ENCODE data around the gene MYO7B. TPM values are rescaled to one million over a fixed set of nuclear protein-coding genes. Genes with fewer than 3 reads are reported as not detected.

Gene MYO7B
- total RNA-seq, 4 donors from 2014 or later: 0.07 to 0.83 (median 0.51) TPM; not detected in 1

DNA sequence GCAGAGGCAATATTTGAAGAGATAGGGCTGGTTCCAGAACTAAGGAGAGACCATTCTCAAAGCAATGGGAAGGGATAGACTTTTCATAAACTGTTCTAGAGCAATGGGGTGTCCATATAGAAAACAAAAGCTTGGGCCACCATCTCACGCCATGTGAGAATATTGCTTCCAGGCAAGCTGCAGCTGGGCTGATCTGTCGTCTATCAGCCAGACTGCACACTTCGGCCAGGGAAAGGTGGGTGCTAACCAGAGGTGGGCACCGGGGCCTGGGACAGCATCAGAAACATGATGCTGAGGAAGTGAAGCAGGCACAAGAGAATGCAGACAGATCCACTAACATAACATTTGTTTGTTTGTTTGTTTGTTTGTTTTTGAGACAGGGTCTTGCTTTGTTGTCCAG lies 43.7 kb downstream of the MYO7B start:
- DNase-seq (no peak), ATAC-seq (no peak)
- H3K4me3 ChIP-seq: no peak overlapping the region
- intact Hi-C loops (cut with DNase I; ENCODE audit: low total_unique reads) (loop anchor here (10.0 kb wide), 1 partner anchor 276 kb away; the partner anchor contains the start of gene POLR2D), in situ Hi-C loops (cut with MboI; ENCODE audit: low sequenced_read_pairs in 4 of 4) (no loop called here)
- H3K27ac ChIP-seq: no peak overlapping the region
- H3K27me3 ChIP-seq: no peaks in the 10 kb centered on the region
- TF ChIP-seq, protein P1, sequence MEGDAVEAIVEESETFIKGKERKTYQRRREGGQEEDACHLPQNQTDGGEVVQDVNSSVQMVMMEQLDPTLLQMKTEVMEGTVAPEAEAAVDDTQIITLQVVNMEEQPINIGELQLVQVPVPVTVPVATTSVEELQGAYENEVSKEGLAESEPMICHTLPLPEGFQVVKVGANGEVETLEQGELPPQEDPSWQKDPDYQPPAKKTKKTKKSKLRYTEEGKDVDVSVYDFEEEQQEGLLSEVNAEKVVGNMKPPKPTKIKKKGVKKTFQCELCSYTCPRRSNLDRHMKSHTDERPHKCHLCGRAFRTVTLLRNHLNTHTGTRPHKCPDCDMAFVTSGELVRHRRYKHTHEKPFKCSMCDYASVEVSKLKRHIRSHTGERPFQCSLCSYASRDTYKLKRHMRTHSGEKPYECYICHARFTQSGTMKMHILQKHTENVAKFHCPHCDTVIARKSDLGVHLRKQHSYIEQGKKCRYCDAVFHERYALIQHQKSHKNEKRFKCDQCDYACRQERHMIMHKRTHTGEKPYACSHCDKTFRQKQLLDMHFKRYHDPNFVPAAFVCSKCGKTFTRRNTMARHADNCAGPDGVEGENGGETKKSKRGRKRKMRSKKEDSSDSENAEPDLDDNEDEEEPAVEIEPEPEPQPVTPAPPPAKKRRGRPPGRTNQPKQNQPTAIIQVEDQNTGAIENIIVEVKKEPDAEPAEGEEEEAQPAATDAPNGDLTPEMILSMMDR (IDR thresholded peaks at IDR 0.05 in 4 of 5, conservative IDR thresholded peaks at IDR 0.05 in 1 of 5): no peak
- H3K9me3 ChIP-seq: no peaks in the 10 kb centered on the region
- H3K36me3 ChIP-seq: no peaks in the 10 kb centered on the region
- peaks cover 11 to 16% of the 10 kb centered on the region in 2 donors for H3K4me1 ChIP-seq

DNA sequence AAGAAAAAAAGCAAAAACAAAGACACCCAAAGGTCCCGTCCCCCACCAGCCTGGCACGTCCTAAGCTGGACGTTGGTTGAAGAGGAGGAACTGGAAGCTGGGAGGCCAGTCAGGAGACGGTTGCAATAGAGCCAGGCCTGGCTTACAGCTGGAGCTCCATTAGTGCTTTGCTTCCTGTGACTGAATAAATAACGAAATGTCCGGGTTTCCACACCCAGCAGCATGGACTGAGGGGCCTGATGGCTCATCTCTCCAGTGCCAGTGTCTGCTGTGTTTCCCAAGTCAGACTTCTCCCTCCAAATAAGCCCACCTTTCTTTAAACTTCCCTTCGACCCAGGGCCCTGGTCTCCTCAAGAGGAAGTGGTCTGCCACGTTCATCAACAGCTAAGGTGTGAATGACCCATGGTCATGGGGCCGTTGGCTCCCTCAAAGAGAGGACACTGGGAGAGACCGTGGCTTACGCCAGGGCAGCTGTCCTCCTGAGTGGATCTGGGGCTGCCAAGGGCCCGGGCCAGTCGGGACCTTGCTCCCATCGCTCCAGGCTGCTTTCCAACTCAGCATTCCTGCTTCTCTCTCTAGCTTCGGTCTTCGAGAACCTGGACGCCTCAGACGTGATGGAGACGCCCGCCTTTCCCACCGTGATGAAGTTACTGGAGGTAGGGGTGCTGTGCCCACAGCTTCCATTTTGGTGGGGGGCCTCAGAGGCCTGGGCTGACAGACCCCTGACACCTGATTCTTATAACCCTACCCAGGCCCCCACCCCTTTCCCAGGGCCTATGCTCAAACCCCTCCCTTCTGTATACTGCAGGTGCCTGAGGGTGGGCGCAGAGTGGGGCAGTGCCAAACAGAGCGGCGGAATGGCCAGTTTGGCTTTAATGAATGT lies 44.9 kb downstream of the MYO7B start:
- Histone ChIP-seq H3K4me3 (no peak overlapping the region), H3K27ac (no peak overlapping the region), H3K36me3 (no peaks in the 10 kb centered on the region), H3K27me3 (no peaks in the 10 kb centered on the region), H3K4me1 (peaks cover 11 to 15% of the 10 kb centered on the region in 2 donors), H3K9me3 (no peaks in the 10 kb centered on the region)
- intact Hi-C loops (cut with DNase I; ENCODE audit: low total_unique reads) (no loop called here), in situ Hi-C loops (cut with MboI; ENCODE audit: low sequenced_read_pairs in 4 of 4) (no loop called here)
- TF ChIP-seq, protein P1 (IDR thresholded peaks at IDR 0.05 in 4 of 5, conservative IDR thresholded peaks at IDR 0.05 in 1 of 5): no peak
- TF ChIP-seq POLR2A (IDR thresholded peaks at IDR 0.05): no peak
- DNase-seq (no peak), ATAC-seq (no peak)

DNA sequence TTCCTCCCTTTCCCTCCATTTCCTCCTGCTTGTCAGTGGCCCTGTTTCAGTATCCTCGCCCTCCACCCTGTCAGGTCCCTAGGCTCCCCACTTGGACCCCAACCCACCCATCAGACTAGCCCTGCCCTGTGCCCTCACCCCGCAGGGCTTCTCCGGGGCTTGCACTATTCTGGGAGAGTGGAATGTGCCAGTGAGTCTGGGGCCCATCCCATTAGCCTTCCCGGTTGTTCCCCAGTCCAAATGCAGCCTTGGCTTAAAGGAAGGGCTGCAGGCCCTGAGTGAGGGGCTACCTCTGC lies 45.5 kb downstream of the MYO7B start:
- no peak overlapping the region for H3K27ac ChIP-seq
- no peaks in the 10 kb centered on the region for H3K9me3 ChIP-seq
- in situ Hi-C loops (cut with MboI; ENCODE audit: low sequenced_read_pairs in 4 of 4): no loop called here
- no peaks in the 10 kb centered on the region for H3K27me3 ChIP-seq
- ATAC-seq: no peak
- intact Hi-C loops (cut with DNase I; ENCODE audit: low total_unique reads): no loop called here
- H3K36me3 ChIP-seq: no peaks in the 10 kb centered on the region
- DNase-seq: no peak
- peaks cover 7 to 10% of the 10 kb centered on the region in 2 donors for H3K4me1 ChIP-seq
- no peak for TF ChIP-seq POLR2A (IDR thresholded peaks at IDR 0.05)
- TF ChIP-seq, protein P1 (IDR thresholded peaks at IDR 0.05 in 4 of 5, conservative IDR thresholded peaks at IDR 0.05 in 1 of 5): no peak
- H3K4me3 ChIP-seq: no peak overlapping the region

DNA sequence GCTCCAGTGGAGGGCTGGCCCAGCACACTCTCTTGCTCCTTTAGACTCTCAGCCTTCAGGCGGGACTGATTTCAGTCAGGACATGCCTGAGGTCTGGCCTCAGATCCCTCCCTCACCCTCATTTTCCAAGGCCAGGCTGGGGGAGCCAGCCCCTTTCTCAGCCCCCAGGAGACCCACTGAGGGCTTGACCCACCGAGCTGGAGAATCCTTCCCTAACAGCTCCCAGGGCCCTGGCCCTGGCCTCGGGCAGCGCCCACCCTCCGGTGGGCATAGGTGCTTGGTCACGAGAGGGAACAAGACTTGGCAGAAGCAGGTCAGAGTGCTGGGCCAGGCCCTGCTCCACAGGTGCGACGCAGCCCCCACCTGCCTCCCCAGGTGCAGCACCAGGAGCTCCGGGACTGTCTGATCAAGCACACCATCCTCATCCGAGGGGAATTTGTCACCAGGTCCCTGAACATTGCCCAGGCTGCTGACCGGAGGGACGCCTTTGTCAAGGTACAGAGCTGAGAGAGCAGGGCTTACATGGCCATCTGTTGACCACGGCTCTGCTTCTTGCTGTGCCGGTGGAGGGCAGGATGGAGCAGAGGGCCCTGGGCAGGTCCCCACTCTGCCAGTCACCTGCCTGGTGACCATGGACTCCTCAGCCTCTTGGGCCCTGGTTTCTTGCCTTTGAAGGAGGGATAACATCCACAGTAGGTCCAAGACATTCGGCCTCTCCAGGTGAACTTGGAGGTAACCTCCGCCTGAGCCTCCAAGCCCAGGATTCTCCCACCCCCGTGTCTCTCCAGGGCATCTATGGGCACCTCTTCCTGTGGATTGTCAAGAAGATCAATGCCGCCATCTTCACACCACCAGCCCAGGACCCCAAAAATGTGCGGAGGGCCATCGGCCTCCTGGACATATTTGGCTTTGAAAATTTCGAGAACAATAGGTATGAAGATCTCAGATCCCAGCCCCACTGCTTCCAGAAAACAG lies 46.3 kb downstream of the MYO7B start:
- no peaks in the 10 kb centered on the region for H3K27me3 ChIP-seq
- no peak overlapping the region for H3K4me3 ChIP-seq
- no peak for DNase-seq
- H3K27ac ChIP-seq: no peak overlapping the region
- no peaks in the 10 kb centered on the region for H3K36me3 ChIP-seq
- ATAC-seq: no peak
- H3K4me1 ChIP-seq: peaks cover 2 to 3% of the 10 kb centered on the region in 2 donors
- in situ Hi-C loops (cut with MboI; ENCODE audit: low sequenced_read_pairs in 4 of 4): no loop called here
- intact Hi-C loops (cut with DNase I; ENCODE audit: low total_unique reads): no loop called here
- TF ChIP-seq, protein P1 (IDR thresholded peaks at IDR 0.05 in 4 of 5, conservative IDR thresholded peaks at IDR 0.05 in 1 of 5): no peak
- TF ChIP-seq POLR2A (IDR thresholded peaks at IDR 0.05): no peak
- H3K9me3 ChIP-seq: no peaks in the 10 kb centered on the region
